IMR-90 (cell line): ENCODE measurements around the gene SOCS6. TPM values are rescaled to one million over a fixed set of nuclear protein-coding genes. Genes with fewer than 3 reads are reported as not detected.

Source experiments
- ATAC-seq: fragments of 200-7000 bp; cut with Tn5 transposase; 2 replicates; pipeline ENCODE4 v1.9.1; 2020; ENCODE audit warnings: low read depth, mild to moderate bottlenecking, moderate library complexity
- BruUV-seq: library from RNA; stranded (reverse); fragments of 400-500 nt; replicated peaks from 2 replicates; lab custom pipeline; 2021; lab: Mats Ljungman, UMichigan
- CTCF ChIA-PET: fragments of 300-600 bp; formaldehyde crosslinking; extraction: SDS; loops from one replicate; lab custom pipeline; 2021; ENCODE audit warnings: antibody characterized with exemption; lab: Yijun Ruan, JAX
- POLR2A ChIA-PET: fragments of 300-600 bp; sonication (Branson Sonifier 250); formaldehyde crosslinking; loops from one replicate; lab custom pipeline; 2022; ENCODE audit warnings: antibody characterized with exemption; ENCODE audit not compliant: unreplicated experiment; lab: Charles Lee
- DNase-seq: peaks from one replicate; pipeline ENCODE4 v3.0.0; 2013
- H2AFZ ChIP-seq: replicated peaks from 2 replicates; pipeline ENCODE3; 2013; ENCODE audit warnings: low read length, mild to moderate bottlenecking; ENCODE audit not compliant: poor library complexity
- H2AK5ac ChIP-seq: 2 replicates; pipeline ENCODE4 v1.6.1; 2013; ENCODE audit warnings: low read depth, low read length, inconsistent platforms
- H2AK9ac ChIP-seq: replicated peaks from 2 replicates; pipeline ENCODE3; 2013; ENCODE audit warnings: mild to moderate bottlenecking, low read depth, low read length, moderate library complexity; ENCODE audit not compliant: poor library complexity
- H2BK120ac ChIP-seq: 2 replicates; pipeline ENCODE4 v1.6.1; 2013; ENCODE audit warnings: low read depth, low read length, inconsistent platforms
- H2BK15ac ChIP-seq: 3 replicates; pipeline ENCODE4 v1.6.1; 2013; ENCODE audit warnings: low read depth, low read length, inconsistent platforms
- H2BK20ac ChIP-seq: 2 replicates; pipeline ENCODE4 v1.6.1; 2013; ENCODE audit warnings: low read depth, mild to moderate bottlenecking, inconsistent platforms, low read length, moderate library complexity
- H2BK5ac ChIP-seq: 2 replicates; pipeline ENCODE4 v1.6.1; 2013; ENCODE audit warnings: mild to moderate bottlenecking, low read depth, low read length, inconsistent platforms; ENCODE audit not compliant: poor library complexity, severe bottlenecking
- H3K14ac ChIP-seq: replicated peaks from 2 replicates; pipeline ENCODE4 v1.6.1; 2013; ENCODE audit warnings: low read depth, low read length, inconsistent platforms
- H3K18ac ChIP-seq: 2 replicates; pipeline ENCODE4 v1.6.1; 2013; ENCODE audit warnings: low read depth, low read length, control low read depth
- H3K23ac ChIP-seq: 2 replicates; pipeline ENCODE4 v1.6.1; 2013; ENCODE audit warnings: low read depth, low read length, inconsistent platforms
- H3K27ac ChIP-seq: 2 replicates; pipeline ENCODE4 v1.5.1; 2013; ENCODE audit warnings: mild to moderate bottlenecking, control low read depth, low read length; ENCODE audit not compliant: insufficient read depth
- H3K27me3 ChIP-seq: 2 replicates; pipeline ENCODE4 v1.6.1; 2013; ENCODE audit warnings: low read length; ENCODE audit not compliant: control insufficient read depth, insufficient read depth
- H3K36me3 ChIP-seq: 2 replicates; pipeline ENCODE4 v1.6.1; 2013; ENCODE audit warnings: low read length, mixed read lengths; ENCODE audit not compliant: control insufficient read depth, insufficient read depth
- H3K4ac ChIP-seq: 2 replicates; pipeline ENCODE4 v1.6.1; 2013; ENCODE audit warnings: low read depth, low read length, inconsistent platforms
- H3K4me1 ChIP-seq: 2 replicates; pipeline ENCODE4 v1.6.1; 2013; ENCODE audit warnings: low read length, mixed read lengths; ENCODE audit not compliant: control insufficient read depth, insufficient read depth
- H3K4me2 ChIP-seq: 2 replicates; pipeline ENCODE4 v1.6.1; 2013; ENCODE audit warnings: low read depth, mild to moderate bottlenecking, control low read depth, low read length, moderate library complexity
- H3K4me3 ChIP-seq: 2 replicates; pipeline ENCODE4 v1.5.1; 2013; ENCODE audit warnings: low read depth, mild to moderate bottlenecking, control low read depth, low read length, moderate library complexity; ENCODE audit not compliant: insufficient read depth
- H3K56ac ChIP-seq: 2 replicates; pipeline ENCODE4 v1.6.1; 2013; ENCODE audit warnings: low read length, inconsistent platforms; ENCODE audit not compliant: insufficient read depth; ENCODE audit errors: extremely low read depth
- H3K79me1 ChIP-seq, 2 experiments: 2 replicates each; pipeline ENCODE4 v1.6.1; 2013; ENCODE audit warnings: low read length in 2 of 2, inconsistent platforms in 1 of 2, low read depth in 1 of 2
- H3K9ac ChIP-seq: 2 replicates; pipeline ENCODE4 v1.6.1; 2013; ENCODE audit warnings: low read depth, low read length, control low read depth
- H3K9me1 ChIP-seq: 2 replicates; pipeline ENCODE4 v1.6.1; 2013; ENCODE audit warnings: low read length, inconsistent platforms; ENCODE audit not compliant: insufficient read depth
- H3K9me3 ChIP-seq: 2 replicates; pipeline ENCODE4 v1.6.1; 2013; ENCODE audit warnings: low read length; ENCODE audit not compliant: control insufficient read depth, insufficient read depth
- H4K20me1 ChIP-seq: 2 replicates; pipeline ENCODE4 v1.6.1; 2013; ENCODE audit warnings: low read length, inconsistent platforms; ENCODE audit not compliant: insufficient read depth
- H4K5ac ChIP-seq: 2 replicates; pipeline ENCODE4 v1.6.1; 2013; ENCODE audit warnings: mild to moderate bottlenecking, low read depth, low read length, control low read depth
- H4K8ac ChIP-seq, 2 experiments: 2 replicates each; pipeline ENCODE4 v1.6.1; 2013; ENCODE audit warnings: low read depth in 2 of 2, low read length in 2 of 2, control low read depth in 1 of 2, inconsistent platforms in 1 of 2
- H4K91ac ChIP-seq: 2 replicates; pipeline ENCODE4 v1.6.1; 2013; ENCODE audit warnings: low read depth, low read length, inconsistent platforms; ENCODE audit not compliant: insufficient read depth
- BHLHE40 ChIP-seq: fragments of 150-350 bp; IDR thresholded peaks from 2 replicates; pipeline ENCODE4 v1.6.1; 2016; ENCODE audit warnings: mild to moderate bottlenecking, low read depth, low read length
- CEBPB ChIP-seq: IDR thresholded peaks from 2 replicates; pipeline ENCODE4 v1.6.1; 2012; ENCODE audit warnings: low read depth, low read length, improper control_type of control experiment
- CHD1 ChIP-seq: IDR thresholded peaks from 2 replicates; pipeline ENCODE4 v1.6.1; 2012; ENCODE audit warnings: low read depth, low read length, improper control_type of control experiment
- CTCF ChIP-seq: conservative IDR thresholded peaks from 2 replicates; pipeline ENCODE4 v1.5.1; 2012; ENCODE audit warnings: mild to moderate bottlenecking, low read depth, low read length, improper control_type of control experiment
- ELK1 ChIP-seq: fragments of 150-350 bp; IDR thresholded peaks from 2 replicates; pipeline ENCODE4 v1.6.1; 2016; ENCODE audit warnings: low read depth, mild to moderate bottlenecking, low read length, moderate library complexity, borderline replicate concordance
- FOS ChIP-seq: fragments of 150-350 bp; IDR thresholded peaks from 2 replicates; pipeline ENCODE4 v1.6.1; 2016; ENCODE audit warnings: low read depth, low read length
- MAFK ChIP-seq: IDR thresholded peaks from 2 replicates; pipeline ENCODE4 v1.6.1; 2012; ENCODE audit warnings: low read depth, low read length, improper control_type of control experiment
- MAZ ChIP-seq: IDR thresholded peaks from 2 replicates; pipeline ENCODE4 v1.6.1; 2012; ENCODE audit warnings: low read depth, mild to moderate bottlenecking, low read length, improper control_type of control experiment, moderate library complexity, borderline replicate concordance
- MXI1 ChIP-seq: IDR thresholded peaks from 2 replicates; pipeline ENCODE4 v1.6.1; 2012; ENCODE audit warnings: low read depth, mild to moderate bottlenecking, low read length, moderate library complexity, borderline replicate concordance
- NFE2L2 ChIP-seq: fragments of 150-350 bp; IDR thresholded peaks from 2 replicates; pipeline ENCODE4 v1.6.1; 2016; ENCODE audit warnings: low read depth, mild to moderate bottlenecking, low read length
- POLR2A ChIP-seq: IDR thresholded peaks from 2 replicates; pipeline ENCODE4 v1.6.1; 2012; ENCODE audit warnings: mild to moderate bottlenecking, low read depth, low read length
- RAD21 ChIP-seq: IDR thresholded peaks from 2 replicates; pipeline ENCODE4 v1.6.1; 2012; ENCODE audit warnings: low read length, improper control_type of control experiment
- RCOR1 ChIP-seq: IDR thresholded peaks from 2 replicates; pipeline ENCODE4 v1.6.1; 2012; ENCODE audit warnings: mild to moderate bottlenecking, low read length, improper control_type of control experiment; ENCODE audit not compliant: insufficient replicate concordance
- RFX5 ChIP-seq: IDR thresholded peaks from 2 replicates; pipeline ENCODE4 v1.8.0; 2012; ENCODE audit warnings: low read depth, mild to moderate bottlenecking, low read length, moderate library complexity
- SMC3 ChIP-seq: fragments of 150-350 bp; IDR thresholded peaks from 2 replicates; pipeline ENCODE4 v1.6.1; 2016; ENCODE audit warnings: low read depth, mild to moderate bottlenecking, antibody characterized with exemption, low read length, moderate library complexity
- USF2 ChIP-seq: fragments of 150-350 bp; IDR thresholded peaks from 2 replicates; pipeline ENCODE4 v1.6.1; 2017; ENCODE audit warnings: mild to moderate bottlenecking, antibody characterized with exemption, low read length, low read depth
- WGBS, 2 experiments: methylation state at CpG; one replicate each; pipeline versions ENCODE4 v1.1.5 to v1.1.7; 2013; ENCODE audit warnings: missing lambda C conversion rate in 2 of 2; ENCODE audit not compliant: insufficient read length in 1 of 2; ENCODE audit errors: extremely low coverage in 2 of 2; 5-methylcytosine and 5-hydroxymethylcytosine counted together
- dilution Hi-C: fragments of 300-500 bp; cut with HindIII; formaldehyde crosslinking; loops from one replicate; pipeline ENCODE4 v1.14.3; 2018; ENCODE audit warnings: low sequenced_read_pairs; ENCODE audit not compliant: unreplicated experiment
- in situ Hi-C: fragments of 300-500 bp; cut with MboI; formaldehyde crosslinking; loops from 3 replicates; pipeline ENCODE4 v1.14.3; 2019; ENCODE audit warnings: low sequenced_read_pairs, inconsistent platforms, mixed read lengths
- intact Hi-C: fragments of 100-400 bp; cut with micrococcal nuclease; formaldehyde crosslinking; loops from 2 replicates; pipeline ENCODE4 v1.10.0; 2022
- polyA plus RNA-seq, 3 experiments: library from polyadenylated mRNA; depleted of rRNA; stranded (reverse); fragments of >200 nt; gene quantifications; 2 replicates each; pipeline ENCODE4 v1.2.3, GENCODE V29; 2012; ENCODE audit warnings: low replicate concordance in 1 of 3
- total RNA-seq: library from RNA; depleted of rRNA; stranded (reverse); fragments of >200 nt; gene quantifications from 2 replicates; pipeline ENCODE4 v1.2.3, GENCODE V29; 2012

SOCS6 gene
- total and polyA plus RNA-seq, 2 of the 4 experiments (the other 2 are of a cell fraction): 21.3 to 57.4 TPM

GRCh38 chr18:70329071-70329470, 40.2 kb downstream of the SOCS6 start:
- Histone ChIP-seq H2AK9ac (no peak overlapping the region), H3K4me2 (no peak overlapping the region), H3K27ac (no peak overlapping the region), H2BK5ac (no peak overlapping the region), H4K8ac (no peak overlapping the region), H3K4me1 (peaks cover 6% of the 10 kb centered on the region; the same call in 1 of the 2 replicates), H3K4me3 (no peak overlapping the region), H3K14ac (peak overlapping the region; percentile 60), H3K4ac (no peak overlapping the region), H3K9me1 (peaks cover 19% of the 10 kb centered on the region; the same call in 1 of the 2 replicates), H3K9me3 (no peaks in the 10 kb centered on the region), H4K5ac (no peak overlapping the region), H2BK20ac (no peak overlapping the region), H2AFZ (no peak overlapping the region), H2BK15ac (no peak overlapping the region), H3K36me3 (peaks cover 16% of the 10 kb centered on the region), H4K91ac (no peak overlapping the region), H4K20me1 (peaks cover 12% of the 10 kb centered on the region), H2BK120ac (no peak overlapping the region), H2AK5ac (no peak overlapping the region), H3K27me3 (no peaks in the 10 kb centered on the region), H3K23ac (no peak overlapping the region), H3K9ac (no peak overlapping the region), H3K56ac (no peak overlapping the region), H3K18ac (no peak overlapping the region), H3K79me1 (peaks cover 22 to 52% of the 10 kb centered on the region in 2 experiments)
- WGBS, 2 experiments: no CpG with 5 or more reads among the region's 2 CpGs
- dilution Hi-C loops: no loop called here
- no TSS peak for BruUV-seq
- DNase-seq (no peak), ATAC-seq (no peak)
- no peak for TF ChIP-seq ELK1
- no peak for TF ChIP-seq CTCF
- TF ChIP-seq MXI1: no peak
- no peak for TF ChIP-seq RAD21
- TF ChIP-seq BHLHE40: no peak
- TF ChIP-seq NFE2L2: no peak
- TF ChIP-seq FOS: no peak
- no peak for TF ChIP-seq CEBPB
- no peak for TF ChIP-seq USF2
- TF ChIP-seq MAFK: no peak
- TF ChIP-seq RCOR1: no peak
- TF ChIP-seq CHD1: no peak
- TF ChIP-seq MAZ: no peak
- no peak for TF ChIP-seq SMC3
- TF ChIP-seq RFX5: no peak
- no peak for TF ChIP-seq POLR2A
- intact Hi-C loops: no loop called here
- POLR2A ChIA-PET: no interaction called here
- CTCF ChIA-PET: no interaction called here
- in situ Hi-C loops: no loop called here
